Measurements from ENCODE around the gene PREX1. TPM values are rescaled to one million over a fixed set of nuclear protein-coding genes. Genes with fewer than 3 reads are reported as not detected.
A peak's percentile ranks its signal among the peaks of the same experiment; 100 is the strongest.

Gene PREX1
- polyA plus RNA-seq, 1 donor (not counting 4 experiments of a cell fraction or from before 2014, with no cell fraction given): 0.22 TPM

GRCh38 chr20:48578397-48579098 lies 249.3 kb downstream of the PREX1 start:
- Histone ChIP-seq H3K79me2 (ENCODE audit: control insufficient read depth, insufficient read depth, low read length) (no peaks in the 10 kb centered on the region), H3K4me1 (ENCODE audit: control insufficient read depth, extremely low read depth, insufficient read depth, low read length) (no peaks in the 10 kb centered on the region), H4K20me1 (ENCODE audit: control insufficient read depth, extremely low read depth, insufficient read depth, low read length) (no peaks in the 10 kb centered on the region), H2AFZ (ENCODE audit: control insufficient read depth, low read length) (no peak overlapping the region), H3K36me3 (ENCODE audit: control insufficient read depth in 2 of 2, extremely low read depth in 1 of 2, insufficient read depth in 2 of 2, low read length in 2 of 2) (no peaks in the 10 kb centered on the region), H3K4me3 (ENCODE audit: control insufficient read depth in 2 of 3, extremely low read depth in 1 of 3, insufficient read depth in 2 of 3, low read depth in 1 of 3, low read length in 3 of 3) (no peak overlapping the region), H3K27ac (ENCODE audit: control insufficient read depth, insufficient read depth, low read length) (no peak overlapping the region), H3K9me1 (ENCODE audit: control insufficient read depth, extremely low read depth, insufficient read depth, low read length) (no peaks in the 10 kb centered on the region), H3K9ac (ENCODE audit: control insufficient read depth, extremely low read depth, insufficient read depth, low read length) (no peak overlapping the region), H3K4me2 (ENCODE audit: control insufficient read depth, extremely low read depth, insufficient read depth, low read depth, low read length) (no peak overlapping the region), H3K27me3 (ENCODE audit: control insufficient read depth, extremely low read depth, insufficient read depth, low read length) (peaks cover 6% of the 10 kb centered on the region), H3K9me3 (ENCODE audit: control insufficient read depth, low read depth, low read length) (no peaks in the 10 kb centered on the region)
- TF ChIP-seq EZH2 (IDR thresholded peaks at IDR 0.05; ENCODE audit: low read length) (no peak), CTCF (optimal IDR thresholded peaks at IDR 0.05 in 1 of 3, IDR thresholded peaks at IDR 0.05 in 1 of 3, conservative IDR thresholded peaks at IDR 0.05 in 1 of 3; ENCODE audit: extremely low read depth in 1 of 3, insufficient read depth in 2 of 3, low read length in 3 of 3) (peak in 1 of 3 experiments; percentile 24)
- DNase-seq (ENCODE audit: low read depth, low spot score): no peak
- no peak for FAIRE-seq
- dilution Hi-C loops (cut with MboI; ENCODE audit: extremely low pct_ligation_motif_present, low sequenced_read_pairs): no loop called here

- Histone ChIP-seq H3K36me3 (ENCODE audit: control insufficient read depth in 2 of 2, extremely low read depth in 1 of 2, insufficient read depth in 2 of 2, low read length in 2 of 2) (no peaks in the 10 kb centered on the region), H3K9me1 (ENCODE audit: control insufficient read depth, extremely low read depth, insufficient read depth, low read length) (no peaks in the 10 kb centered on the region), H3K9ac (ENCODE audit: control insufficient read depth, extremely low read depth, insufficient read depth, low read length) (no peak overlapping the region), H3K27me3 (ENCODE audit: control insufficient read depth, extremely low read depth, insufficient read depth, low read length) (peaks cover 6% of the 10 kb centered on the region), H4K20me1 (ENCODE audit: control insufficient read depth, extremely low read depth, insufficient read depth, low read length) (no peaks in the 10 kb centered on the region), H3K4me1 (ENCODE audit: control insufficient read depth, extremely low read depth, insufficient read depth, low read length) (no peaks in the 10 kb centered on the region), H3K4me3 (ENCODE audit: control insufficient read depth in 2 of 3, extremely low read depth in 1 of 3, insufficient read depth in 2 of 3, low read depth in 1 of 3, low read length in 3 of 3) (no peak overlapping the region), H3K79me2 (ENCODE audit: control insufficient read depth, insufficient read depth, low read length) (no peaks in the 10 kb centered on the region), H3K4me2 (ENCODE audit: control insufficient read depth, extremely low read depth, insufficient read depth, low read depth, low read length) (no peak overlapping the region), H2AFZ (ENCODE audit: control insufficient read depth, low read length) (no peak overlapping the region), H3K9me3 (ENCODE audit: control insufficient read depth, low read depth, low read length) (no peaks in the 10 kb centered on the region), H3K27ac (ENCODE audit: control insufficient read depth, insufficient read depth, low read length) (no peak overlapping the region)
- TF ChIP-seq EZH2 (IDR thresholded peaks at IDR 0.05; ENCODE audit: low read length) (no peak), CTCF (optimal IDR thresholded peaks at IDR 0.05 in 1 of 3, IDR thresholded peaks at IDR 0.05 in 1 of 3, conservative IDR thresholded peaks at IDR 0.05 in 1 of 3; ENCODE audit: extremely low read depth in 1 of 3, insufficient read depth in 2 of 3, low read length in 3 of 3) (no peak)
- FAIRE-seq (no peak), DNase-seq (ENCODE audit: low read depth, low spot score) (no peak)
- dilution Hi-C loops (cut with MboI; ENCODE audit: extremely low pct_ligation_motif_present, low sequenced_read_pairs): no loop called here
Measured at GRCh38 chr20:48577557-48577956, 250.2 kb downstream of the PREX1 start.
